LHCN-M2 (cell line): ENCODE data around the gene CARD10. TPM values are rescaled to one million over a fixed set of nuclear protein-coding genes. Genes with fewer than 3 reads are reported as not detected.
"Not testable (repeated sequence)": the region's sequence is repeated elsewhere in the genome, so short reads cannot be mapped to it uniquely, and the experiment has no call there.

ENCODE experiments used
- DNase-seq: peaks from one replicate; pipeline ENCODE4 v3.0.0-alpha.2; 2012; ENCODE audit warnings: low read depth
- total RNA-seq: library from RNA; depleted of rRNA; stranded (reverse); fragments of >200 nt; gene quantifications from 2 replicates; pipeline ENCODE4 v1.2.3, GENCODE V29; 2014

CARD10 gene
- total RNA-seq, 1 experiment from 2014 or later: 23.0 TPM

- DNase-seq: no peak
These were observed 38.2 kb upstream of the CARD10 start for GRCh38 chr22:37557321-37558001.

GRCh38 chr22:37556710-37557109 is 37.5 kb upstream of the CARD10 start:
- DNase-seq: no peak

- DNase-seq: no peak
These were observed 35.8 kb upstream of the CARD10 start for GRCh38 chr22:37555029-37555428.

- no peak for DNase-seq
These were observed 34.5 kb upstream of the CARD10 start for GRCh38 chr22:37553725-37554124.

GRCh38 chr22:37552524-37553163 is 33.4 kb upstream of the CARD10 start:
- DNase-seq: peak; percentile 82

GRCh38 chr22:37551981-37552380 is 32.8 kb upstream of the CARD10 start:
- DNase-seq: no peak

GRCh38 chr22:37550921-37551320 is 31.7 kb upstream of the CARD10 start:
- not testable (repeated sequence) for DNase-seq

- DNase-seq: peak; percentile 78
These were observed 30.5 kb upstream of the CARD10 start for GRCh38 chr22:37549704-37550059.

GRCh38 chr22:37547251-37547741 is 28.1 kb upstream of the CARD10 start:
- no peak for DNase-seq

GRCh38 chr22:37546437-37547250 is 27.4 kb upstream of the CARD10 start:
- peak; percentile 93 for DNase-seq

- peak; percentile 96 for DNase-seq
These were observed 26.7 kb upstream of the CARD10 start for GRCh38 chr22:37545703-37546436.

GRCh38 chr22:37544955-37545702 is 25.9 kb upstream of the CARD10 start:
- peak; percentile 69 for DNase-seq

- no peak for DNase-seq
These were observed 23.7 kb upstream of the CARD10 start for GRCh38 chr22:37542959-37543358.

GRCh38 chr22:37542416-37542815 is 23.2 kb upstream of the CARD10 start:
- DNase-seq: not testable (repeated sequence)

- DNase-seq: not testable (repeated sequence)
These were observed 20.6 kb upstream of the CARD10 start for GRCh38 chr22:37539790-37540189.

GRCh38 chr22:37538590-37539357 is 19.6 kb upstream of the CARD10 start:
- DNase-seq: peak; percentile 91

- no peak for DNase-seq
These were observed 15.9 kb upstream of the CARD10 start for GRCh38 chr22:37535159-37535558.

GRCh38 chr22:37534445-37534844 is 15.2 kb upstream of the CARD10 start:
- peak; percentile 32 for DNase-seq

- DNase-seq: peak; percentile 91
These were observed 14.8 kb upstream of the CARD10 start for GRCh38 chr22:37533995-37534394.
